Trophoblast cell (in vitro differentiated cells and primary cell): ENCODE data around the gene TRIM50.
"Not testable (repeated sequence)": the region's sequence is repeated elsewhere in the genome, so short reads cannot be mapped to it uniquely, and the experiment has no call there.

Experiments used
- DNase-seq, 2 donors: peaks; one replicate each; pipeline ENCODE4 v3.0.0-alpha.2; 2016
- H2AFZ ChIP-seq: 2 replicates; pipeline ENCODE4 v1.6.1; 2013; ENCODE audit warnings: low read length, moderate library complexity, mild to moderate bottlenecking; ENCODE audit not compliant: insufficient read depth, poor library complexity
- H2AK5ac ChIP-seq: 2 replicates; pipeline ENCODE4 v1.6.1; 2013; ENCODE audit warnings: mild to moderate bottlenecking, low read length
- H2BK120ac ChIP-seq: 2 replicates; pipeline ENCODE4 v1.6.1; 2013; ENCODE audit warnings: low read length, mild to moderate bottlenecking, moderate library complexity; ENCODE audit not compliant: insufficient read depth, poor library complexity
- H2BK12ac ChIP-seq: 2 replicates; pipeline ENCODE4 v1.6.1; 2013; ENCODE audit warnings: mild to moderate bottlenecking, low read length, moderate library complexity
- H2BK5ac ChIP-seq: 2 replicates; pipeline ENCODE4 v1.6.1; 2013; ENCODE audit warnings: low read length, low read depth, moderate library complexity, mild to moderate bottlenecking; ENCODE audit not compliant: poor library complexity
- H3K14ac ChIP-seq: 2 replicates; pipeline ENCODE4 v1.6.1; 2013; ENCODE audit warnings: mild to moderate bottlenecking, low read length
- H3K18ac ChIP-seq: 2 replicates; pipeline ENCODE4 v1.6.1; 2013; ENCODE audit warnings: mild to moderate bottlenecking, low read length
- H3K23ac ChIP-seq: 2 replicates; pipeline ENCODE4 v1.6.1; 2013; ENCODE audit warnings: low read length
- H3K27ac ChIP-seq: 2 replicates; pipeline ENCODE4 v1.5.1; 2013; ENCODE audit warnings: low read depth, mild to moderate bottlenecking, inconsistent platforms, low read length, moderate library complexity
- H3K27me3 ChIP-seq: 2 replicates; pipeline ENCODE4 v1.6.1; 2013; ENCODE audit warnings: inconsistent platforms, mild to moderate bottlenecking, low read length, moderate library complexity; ENCODE audit not compliant: insufficient read depth
- H3K36me3 ChIP-seq, 2 experiments: 1 replicate in 1 of 2; 2 replicates in 1 of 2; pipeline ENCODE4 v1.6.1; 2013; ENCODE audit warnings: low read length in 2 of 2, mild to moderate bottlenecking in 2 of 2, moderate library complexity in 1 of 2; ENCODE audit not compliant: insufficient read depth in 2 of 2, control insufficient read depth in 1 of 2
- H3K4ac ChIP-seq: 2 replicates; pipeline ENCODE4 v1.6.1; 2013; ENCODE audit warnings: low read depth, mild to moderate bottlenecking, low read length, moderate library complexity
- H3K4me1 ChIP-seq, 2 experiments: 1 replicate in 1 of 2; 2 replicates in 1 of 2; pipeline ENCODE4 v1.6.1; 2013; ENCODE audit warnings: low read length in 2 of 2, mild to moderate bottlenecking in 2 of 2, moderate library complexity in 1 of 2; ENCODE audit not compliant: insufficient read depth in 2 of 2, control insufficient read depth in 1 of 2
- H3K4me2 ChIP-seq: 2 replicates; pipeline ENCODE4 v1.6.1; 2013; ENCODE audit warnings: inconsistent platforms, mild to moderate bottlenecking, low read length, moderate library complexity
- H3K4me3 ChIP-seq: 2 replicates; pipeline ENCODE4 v1.5.1; 2013; ENCODE audit warnings: mild to moderate bottlenecking, low read depth, low read length, inconsistent platforms
- H3K79me1 ChIP-seq: one replicate; pipeline ENCODE4 v1.6.1; 2013; ENCODE audit warnings: low read length
- H3K79me2 ChIP-seq: 2 replicates; pipeline ENCODE4 v1.6.1; 2013; ENCODE audit warnings: low read length, mild to moderate bottlenecking; ENCODE audit not compliant: control insufficient read depth, insufficient read depth, poor library complexity
- H3K9ac ChIP-seq: 2 replicates; pipeline ENCODE4 v1.6.1; 2013; ENCODE audit warnings: mild to moderate bottlenecking, low read length
- H3K9me3 ChIP-seq: 2 replicates; pipeline ENCODE4 v1.6.1; 2013; ENCODE audit warnings: low read depth, mild to moderate bottlenecking, control low read depth, inconsistent platforms, low read length; ENCODE audit not compliant: insufficient read depth
- H4K12ac ChIP-seq: 2 replicates; pipeline ENCODE4 v1.6.1; 2013; ENCODE audit warnings: low read depth, mild to moderate bottlenecking, low read length, moderate library complexity
- H4K8ac ChIP-seq: 2 replicates; pipeline ENCODE4 v1.6.1; 2013; ENCODE audit warnings: low read depth, mild to moderate bottlenecking, low read length, moderate library complexity
- H4K91ac ChIP-seq: one replicate; pipeline ENCODE4 v1.6.1; 2013; ENCODE audit warnings: low read depth, mild to moderate bottlenecking, low read length, moderate library complexity
- WGBS: extraction: QIAGEN DNeasy Blood & Tissue Kit; methylation state at CpG from one replicate; pipeline ENCODE4 v1.1.7; 2013; ENCODE audit warnings: missing lambda C conversion rate; ENCODE audit not compliant: insufficient read length, insufficient coverage; ENCODE audit errors: extremely low coverage; 5-methylcytosine and 5-hydroxymethylcytosine counted together

The TRIM50 gene

GRCh38 chr7:73328696-73329095 lies 814 bp upstream of the TRIM50 start:
- H3K4ac ChIP-seq, result no peak overlapping the region
- peaks cover 0 to 2% of the 10 kb centered on the region in 2 experiments for H3K4me1 ChIP-seq
- no peaks in the 10 kb centered on the region for H3K79me2 ChIP-seq
- H2AK5ac ChIP-seq, result no peak overlapping the region
- H2BK120ac ChIP-seq, result no peak overlapping the region
- no peak overlapping the region for H4K8ac ChIP-seq
- no peak overlapping the region for H3K23ac ChIP-seq
- H3K79me1 ChIP-seq, result peaks cover 2% of the 10 kb centered on the region
- no peak overlapping the region for H3K4me2 ChIP-seq
- H3K14ac ChIP-seq, result no peak overlapping the region
- H4K12ac ChIP-seq, result no peak overlapping the region
- no CpG with 5 or more reads among the region's 10 CpGs for WGBS
- no peak overlapping the region for H2AFZ ChIP-seq
- H4K91ac ChIP-seq, result no peak overlapping the region
- no peak overlapping the region for H2BK12ac ChIP-seq
- no peak overlapping the region for H3K18ac ChIP-seq
- no peaks in the 10 kb centered on the region for H3K27me3 ChIP-seq
- no peak overlapping the region for H3K27ac ChIP-seq
- no peak overlapping the region for H3K9ac ChIP-seq
- no peaks in the 10 kb centered on the region for H3K9me3 ChIP-seq
- H3K4me3 ChIP-seq, result no peak overlapping the region
- no peak overlapping the region for H2BK5ac ChIP-seq
- H3K36me3 ChIP-seq, result no peaks in the 10 kb centered on the region
- no peak for DNase-seq

GRCh38 chr7:73327449-73327848 lies 433 bp downstream of the TRIM50 start:
- H3K79me2 ChIP-seq, DNase-seq, H3K14ac ChIP-seq, H3K9me3 ChIP-seq, H3K9ac ChIP-seq, H4K8ac ChIP-seq, H3K36me3 ChIP-seq, H4K91ac ChIP-seq, H3K23ac ChIP-seq, H2AFZ ChIP-seq, H3K18ac ChIP-seq, H3K79me1 ChIP-seq, H3K27ac ChIP-seq, H2BK5ac ChIP-seq, H4K12ac ChIP-seq, H3K27me3 ChIP-seq, H3K4me1 ChIP-seq, H3K4ac ChIP-seq, H2BK12ac ChIP-seq, H3K4me2 ChIP-seq, H3K4me3 ChIP-seq, H2BK120ac ChIP-seq, H2AK5ac ChIP-seq: not testable (repeated sequence)
- no CpG with 5 or more reads among the region's 13 CpGs for WGBS

- H3K9me3 ChIP-seq, H4K12ac ChIP-seq, H3K23ac ChIP-seq, H3K9ac ChIP-seq, H3K79me1 ChIP-seq, H3K4ac ChIP-seq, H2AFZ ChIP-seq, H2BK120ac ChIP-seq, H3K18ac ChIP-seq, H3K27ac ChIP-seq, DNase-seq, H2AK5ac ChIP-seq, H2BK5ac ChIP-seq, H3K27me3 ChIP-seq, H3K4me1 ChIP-seq, H2BK12ac ChIP-seq, H3K4me2 ChIP-seq, H3K4me3 ChIP-seq, H4K8ac ChIP-seq, H3K79me2 ChIP-seq, H3K14ac ChIP-seq, H4K91ac ChIP-seq, H3K36me3 ChIP-seq: not testable (repeated sequence)
- WGBS, result no CpG with 5 or more reads among the region's 6 CpGs
Observed at GRCh38 chr7:73325424-73325823, 2.5 kb downstream of the TRIM50 start.

- H2BK12ac ChIP-seq, H3K9me3 ChIP-seq, H3K27me3 ChIP-seq, H4K8ac ChIP-seq, H3K27ac ChIP-seq, H3K79me2 ChIP-seq, H3K23ac ChIP-seq, H3K79me1 ChIP-seq, H3K36me3 ChIP-seq, H2BK120ac ChIP-seq, H2BK5ac ChIP-seq, H3K4me2 ChIP-seq, H3K4ac ChIP-seq, H3K4me3 ChIP-seq, H2AFZ ChIP-seq, H3K14ac ChIP-seq, H4K12ac ChIP-seq, H3K18ac ChIP-seq, H3K9ac ChIP-seq, H2AK5ac ChIP-seq, H4K91ac ChIP-seq, H3K4me1 ChIP-seq: not testable (repeated sequence)
- peak in 1 of 2 donors; percentile 30 for DNase-seq
- WGBS, result no CpG with 5 or more reads among the region's 31 CpGs
Observed at GRCh38 chr7:73324081-73324845, 3.6 kb downstream of the TRIM50 start.
